COLO829 (cell line): Measurements from ENCODE around the gene NMRK2.

Source experiments
- DNase-seq: peaks from one replicate; pipeline ENCODE4 v3.0.0; 2012; ENCODE audit warnings: low spot score

The NMRK2 gene

GRCh38 chr19:3981736-3982681 is 49.1 kb downstream of the NMRK2 start:
- DNase-seq: no peak

DNA sequence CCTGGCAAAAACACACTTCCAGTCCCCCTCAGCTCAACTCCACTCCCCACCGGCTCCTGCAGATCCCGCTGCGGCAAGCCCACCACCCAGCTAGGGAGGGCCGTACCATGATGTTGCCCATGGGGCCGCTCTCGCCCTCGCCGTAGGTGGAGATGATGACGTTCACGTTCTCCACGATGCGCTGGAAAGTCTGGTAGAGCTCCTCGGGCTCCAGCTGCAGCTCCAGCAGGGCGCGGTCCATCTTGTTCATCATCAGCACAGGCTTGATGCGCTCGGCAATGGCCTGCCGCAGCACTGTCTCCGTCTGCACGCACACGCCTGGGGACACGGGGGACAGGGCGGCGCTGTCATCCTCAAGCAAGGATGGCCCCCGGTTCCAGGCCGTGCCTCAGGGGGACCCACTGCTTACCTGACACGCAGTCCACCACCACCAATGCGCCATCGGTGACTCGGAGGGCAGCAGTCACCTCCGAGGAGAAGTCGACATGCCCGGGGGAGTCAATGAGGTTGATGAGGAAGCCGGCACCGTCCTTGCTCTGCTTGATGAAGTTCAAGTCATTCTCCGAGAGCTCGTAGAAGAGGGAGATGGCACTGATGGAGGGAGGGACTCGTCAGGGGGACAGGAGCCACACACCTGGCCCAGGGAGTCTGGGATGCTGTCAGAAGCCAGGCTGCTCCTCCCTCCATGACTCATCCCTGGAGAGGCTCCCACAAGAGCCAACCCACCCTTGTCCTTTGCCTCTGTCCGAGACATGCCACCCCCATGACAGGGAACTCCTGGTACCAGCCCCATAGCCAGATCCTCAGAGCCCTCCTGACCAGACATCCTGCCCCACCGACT is 50.1 kb downstream of the NMRK2 start:
- no peak for DNase-seq

GRCh38 chr19:3983542-3983914 is 50.7 kb downstream of the NMRK2 start:
- no peak for DNase-seq

- no peak for DNase-seq
Observed at GRCh38 chr19:3983936-3984583, 51.2 kb downstream of the NMRK2 start.

- DNase-seq: no peak
Observed at GRCh38 chr19:3984584-3984907, 51.7 kb downstream of the NMRK2 start.

GRCh38 chr19:3984908-3985642 is 52.2 kb downstream of the NMRK2 start, which contains the start of gene EEF2:
Gene EEF2 (minus strand): TSS chr19:3985463. CDS start chr19:3985380, 83 bp downstream.
- DNase-seq: peak; percentile 95

DNA sequence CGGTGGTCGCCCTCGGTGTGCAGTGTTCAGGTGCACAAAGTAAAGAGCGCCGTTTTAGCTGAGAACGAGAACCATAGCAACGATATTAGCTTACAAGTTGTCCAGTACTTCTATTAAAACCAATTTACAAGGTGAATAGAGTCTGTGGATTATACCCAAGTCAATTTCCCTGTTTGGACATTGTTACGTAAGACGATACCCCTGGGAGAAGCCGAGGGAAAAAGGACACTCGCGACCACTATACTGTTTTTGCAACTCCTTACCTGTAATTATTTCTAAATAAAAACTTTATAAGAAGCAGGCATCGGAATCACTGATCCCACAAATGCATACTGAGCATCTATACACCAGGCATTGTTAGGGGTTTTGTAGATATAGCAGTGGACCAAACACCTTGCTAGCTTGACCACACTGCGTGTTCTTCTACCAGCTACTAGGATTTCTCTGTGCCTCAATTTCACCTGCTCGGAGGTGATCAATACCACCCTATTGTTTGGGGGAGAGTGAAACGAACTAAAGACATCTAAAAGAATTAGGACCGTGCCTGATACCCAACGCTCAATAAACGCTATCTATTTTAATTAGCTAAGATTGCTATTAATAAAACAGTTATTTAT is 52.9 kb downstream of the NMRK2 start:
- DNase-seq: no peak

DNA sequence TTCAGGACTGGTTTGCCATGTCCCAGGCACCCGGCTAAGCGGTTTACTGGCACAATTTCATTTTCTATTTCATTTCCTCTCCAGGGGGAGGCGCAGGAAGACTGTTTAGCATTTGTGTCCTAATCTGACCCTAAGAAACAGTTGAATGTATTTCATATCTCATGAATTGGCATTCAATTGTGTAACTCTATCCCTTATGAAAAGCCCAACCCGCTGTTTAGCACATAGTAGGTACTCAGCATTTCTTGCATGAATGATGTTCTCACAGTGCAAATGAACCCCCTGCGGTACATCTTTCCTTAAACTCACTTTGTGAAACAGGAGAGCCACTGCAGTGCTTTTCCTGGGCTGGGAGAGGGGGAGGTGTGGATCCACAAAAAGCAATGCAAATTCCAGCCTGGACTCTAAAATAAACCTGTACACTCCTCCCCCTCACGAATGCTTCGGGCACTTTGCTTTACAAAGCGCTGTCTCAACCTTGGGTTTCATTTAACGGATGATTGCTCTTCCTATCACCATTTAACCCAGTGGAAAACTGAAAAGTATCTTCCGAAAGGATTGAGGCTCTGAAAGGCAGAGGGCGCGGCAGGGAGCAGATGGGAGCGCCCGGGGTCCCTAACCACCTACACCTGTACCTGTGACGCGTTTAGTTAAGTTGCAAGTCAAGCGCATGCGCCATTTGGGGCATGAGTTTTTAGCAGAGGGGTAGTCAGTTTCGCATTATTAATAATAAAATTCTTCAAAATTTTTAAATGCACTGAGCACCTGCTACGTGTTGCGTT is 53.6 kb downstream of the NMRK2 start:
- peak; percentile 56 for DNase-seq

GRCh38 chr19:3987619-3988371 is 54.9 kb downstream of the NMRK2 start:
- peak; percentile 84 for DNase-seq

- no peak for DNase-seq
Observed at GRCh38 chr19:3990815-3991117, 57.9 kb downstream of the NMRK2 start.
